ENCODE results near the gene NPW. TPM values are rescaled to one million over a fixed set of nuclear protein-coding genes. Genes with fewer than 3 reads are reported as not detected.
A peak's percentile ranks its signal among the peaks of the same experiment; 100 is the strongest.

Gene NPW
- total RNA-seq, 1 donor: not detected

GRCh38 chr16:2002406-2003230 is 17.0 kb upstream of the NPW start:
- Histone ChIP-seq H3K4me2 (ENCODE audit: insufficient read depth, low read length) (no peak overlapping the region), H3K27ac (ENCODE audit: low read depth, low read length) (no peak overlapping the region), H4K20me1 (ENCODE audit: insufficient read depth, low read length) (peaks cover 58% of the 10 kb centered on the region), H3K4me3 (ENCODE audit: insufficient read depth, low read length) (no peak overlapping the region), H3K79me2 (ENCODE audit: insufficient read depth, low read length) (peaks cover 66% of the 10 kb centered on the region), H2AFZ (ENCODE audit: low read length) (no peak overlapping the region), H3K9me3 (ENCODE audit: low read depth, low read length) (no peaks in the 10 kb centered on the region), H3K36me3 (ENCODE audit: insufficient read depth, low read length) (peaks cover 44% of the 10 kb centered on the region), H3K27me3 (ENCODE audit: insufficient read depth, low read length) (no peaks in the 10 kb centered on the region), H3K4me1 (ENCODE audit: insufficient read depth, low read length) (peaks cover 13% of the 10 kb centered on the region)
- no peak for DNase-seq (ENCODE audit: insufficient read length, low spot score, missing footprints)
- TF ChIP-seq, protein P1, sequence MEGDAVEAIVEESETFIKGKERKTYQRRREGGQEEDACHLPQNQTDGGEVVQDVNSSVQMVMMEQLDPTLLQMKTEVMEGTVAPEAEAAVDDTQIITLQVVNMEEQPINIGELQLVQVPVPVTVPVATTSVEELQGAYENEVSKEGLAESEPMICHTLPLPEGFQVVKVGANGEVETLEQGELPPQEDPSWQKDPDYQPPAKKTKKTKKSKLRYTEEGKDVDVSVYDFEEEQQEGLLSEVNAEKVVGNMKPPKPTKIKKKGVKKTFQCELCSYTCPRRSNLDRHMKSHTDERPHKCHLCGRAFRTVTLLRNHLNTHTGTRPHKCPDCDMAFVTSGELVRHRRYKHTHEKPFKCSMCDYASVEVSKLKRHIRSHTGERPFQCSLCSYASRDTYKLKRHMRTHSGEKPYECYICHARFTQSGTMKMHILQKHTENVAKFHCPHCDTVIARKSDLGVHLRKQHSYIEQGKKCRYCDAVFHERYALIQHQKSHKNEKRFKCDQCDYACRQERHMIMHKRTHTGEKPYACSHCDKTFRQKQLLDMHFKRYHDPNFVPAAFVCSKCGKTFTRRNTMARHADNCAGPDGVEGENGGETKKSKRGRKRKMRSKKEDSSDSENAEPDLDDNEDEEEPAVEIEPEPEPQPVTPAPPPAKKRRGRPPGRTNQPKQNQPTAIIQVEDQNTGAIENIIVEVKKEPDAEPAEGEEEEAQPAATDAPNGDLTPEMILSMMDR (IDR thresholded peaks at IDR 0.05; ENCODE audit: extremely low read depth, low read depth, low read length): no peak

- Histone ChIP-seq H3K27me3 (ENCODE audit: insufficient read depth, low read length) (no peaks in the 10 kb centered on the region), H3K4me3 (ENCODE audit: insufficient read depth, low read length) (no peak overlapping the region), H2AFZ (ENCODE audit: low read length) (no peak overlapping the region), H3K79me2 (ENCODE audit: insufficient read depth, low read length) (peaks cover 73% of the 10 kb centered on the region), H3K36me3 (ENCODE audit: insufficient read depth, low read length) (peaks cover 43% of the 10 kb centered on the region), H3K27ac (ENCODE audit: low read depth, low read length) (no peak overlapping the region), H3K4me1 (ENCODE audit: insufficient read depth, low read length) (peaks cover 20% of the 10 kb centered on the region), H4K20me1 (ENCODE audit: insufficient read depth, low read length) (peaks cover 64% of the 10 kb centered on the region), H3K4me2 (ENCODE audit: insufficient read depth, low read length) (no peak overlapping the region), H3K9me3 (ENCODE audit: low read depth, low read length) (no peaks in the 10 kb centered on the region)
- no peak for DNase-seq (ENCODE audit: insufficient read length, low spot score, missing footprints)
- TF ChIP-seq, protein P1 (IDR thresholded peaks at IDR 0.05; ENCODE audit: extremely low read depth, low read depth, low read length): no peak
Observed at GRCh38 chr16:2003231-2003826, 16.3 kb upstream of the NPW start.

DNA sequence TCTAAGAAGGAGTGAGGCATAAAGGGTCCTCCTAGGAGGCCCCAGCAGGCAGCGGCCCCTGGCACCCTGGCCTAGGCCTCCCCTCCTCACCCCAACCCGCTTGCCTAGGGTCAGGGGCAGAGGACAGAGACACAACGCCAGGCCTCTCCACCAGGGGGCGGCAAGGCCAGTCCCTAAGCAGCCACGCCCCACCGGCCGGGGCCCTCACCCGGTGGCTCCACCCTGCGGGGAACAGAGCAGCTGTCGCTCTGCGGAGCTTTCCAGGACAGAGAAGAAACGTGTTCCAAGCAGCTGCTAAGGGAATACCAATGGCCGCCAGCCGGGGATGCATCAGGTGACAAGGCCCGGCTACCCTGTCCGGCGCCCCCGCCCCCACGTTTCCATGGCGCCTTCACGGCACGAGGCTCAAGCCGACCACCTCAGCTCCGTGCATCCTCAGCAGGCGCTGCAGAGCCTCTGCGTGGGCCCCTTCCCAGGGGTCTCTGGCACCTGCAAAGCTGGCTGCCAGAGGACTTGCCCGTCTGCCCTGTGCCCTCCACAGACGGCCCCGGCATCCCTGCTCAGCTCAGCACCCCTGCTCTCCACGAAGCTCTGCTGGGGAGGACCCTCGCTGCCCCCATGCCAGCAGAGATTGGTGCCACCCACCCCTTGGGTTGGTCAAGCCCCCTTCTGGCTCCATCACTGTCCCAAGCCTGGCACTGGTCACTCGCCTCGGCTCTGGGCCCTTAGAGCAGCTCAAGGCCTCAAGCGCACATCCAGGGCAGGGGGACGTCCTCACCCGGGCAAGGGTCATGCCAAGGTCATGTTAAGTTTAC is 15.6 kb upstream of the NPW start:
- no peaks in the 10 kb centered on the region for H3K27me3 ChIP-seq (ENCODE audit: insufficient read depth, low read length)
- H3K4me1 ChIP-seq (ENCODE audit: insufficient read depth, low read length): peaks cover 24% of the 10 kb centered on the region
- H3K79me2 ChIP-seq (ENCODE audit: insufficient read depth, low read length): peaks cover 80% of the 10 kb centered on the region
- peaks cover 70% of the 10 kb centered on the region for H4K20me1 ChIP-seq (ENCODE audit: insufficient read depth, low read length)
- no peak overlapping the region for H2AFZ ChIP-seq (ENCODE audit: low read length)
- peaks cover 42% of the 10 kb centered on the region for H3K36me3 ChIP-seq (ENCODE audit: insufficient read depth, low read length)
- H3K27ac ChIP-seq (ENCODE audit: low read depth, low read length): no peak overlapping the region
- H3K4me2 ChIP-seq (ENCODE audit: insufficient read depth, low read length): peak overlapping the region; percentile 57
- no peak overlapping the region for H3K4me3 ChIP-seq (ENCODE audit: insufficient read depth, low read length)
- H3K9me3 ChIP-seq (ENCODE audit: low read depth, low read length): no peaks in the 10 kb centered on the region
- TF ChIP-seq, protein P1 (IDR thresholded peaks at IDR 0.05; ENCODE audit: extremely low read depth, low read depth, low read length): peak; percentile 87
- peak; percentile 100 for DNase-seq (ENCODE audit: insufficient read length, low spot score, missing footprints)
